Tibial nerve (tissue), 3 donors: ENCODE data around the gene PTTG1.

Experiments used
- POLR2A ChIP-seq, 2 donors: fragments of 450-650 bp; IDR thresholded peaks; one replicate each; pipeline ENCODE4 v1.6.1; 2017; ENCODE audit warnings: antibody characterized with exemption in 2 of 2, mild to moderate bottlenecking in 2 of 2, moderate library complexity in 2 of 2
- TF ChIP-seq, protein P1 (sequence below), 5 experiments: fragments of 200-600 bp in 3 of 5; fragments of 450-650 bp in 2 of 5; sonication (generic) in 3 of 5; IDR thresholded peaks; one replicate each; pipeline ENCODE4 v1.5.1; 2016 to 2019; ENCODE audit warnings: antibody characterized with exemption in 5 of 5, mild to moderate bottlenecking in 3 of 5, moderate library complexity in 2 of 5

DNA sequence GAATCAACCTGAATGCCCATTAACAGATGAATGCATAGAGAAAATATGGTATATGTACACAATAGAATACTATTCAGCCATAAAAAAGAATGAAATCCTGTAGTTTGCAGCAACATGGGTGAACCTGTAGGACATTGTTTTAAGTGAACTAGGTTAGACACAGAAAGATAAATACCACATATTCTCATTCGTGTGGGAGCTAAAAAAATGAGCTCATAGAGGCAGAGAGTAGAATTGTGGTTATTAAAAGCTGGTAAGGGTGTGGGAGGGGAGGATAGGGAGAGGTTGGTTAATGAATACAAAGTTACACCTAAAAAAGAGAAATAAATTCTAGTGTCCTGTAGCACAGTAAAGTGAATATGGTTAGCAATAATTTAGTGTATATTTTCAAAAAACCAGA is 23.5 kb downstream of the PTTG1 start:
- TF ChIP-seq, protein P1, sequence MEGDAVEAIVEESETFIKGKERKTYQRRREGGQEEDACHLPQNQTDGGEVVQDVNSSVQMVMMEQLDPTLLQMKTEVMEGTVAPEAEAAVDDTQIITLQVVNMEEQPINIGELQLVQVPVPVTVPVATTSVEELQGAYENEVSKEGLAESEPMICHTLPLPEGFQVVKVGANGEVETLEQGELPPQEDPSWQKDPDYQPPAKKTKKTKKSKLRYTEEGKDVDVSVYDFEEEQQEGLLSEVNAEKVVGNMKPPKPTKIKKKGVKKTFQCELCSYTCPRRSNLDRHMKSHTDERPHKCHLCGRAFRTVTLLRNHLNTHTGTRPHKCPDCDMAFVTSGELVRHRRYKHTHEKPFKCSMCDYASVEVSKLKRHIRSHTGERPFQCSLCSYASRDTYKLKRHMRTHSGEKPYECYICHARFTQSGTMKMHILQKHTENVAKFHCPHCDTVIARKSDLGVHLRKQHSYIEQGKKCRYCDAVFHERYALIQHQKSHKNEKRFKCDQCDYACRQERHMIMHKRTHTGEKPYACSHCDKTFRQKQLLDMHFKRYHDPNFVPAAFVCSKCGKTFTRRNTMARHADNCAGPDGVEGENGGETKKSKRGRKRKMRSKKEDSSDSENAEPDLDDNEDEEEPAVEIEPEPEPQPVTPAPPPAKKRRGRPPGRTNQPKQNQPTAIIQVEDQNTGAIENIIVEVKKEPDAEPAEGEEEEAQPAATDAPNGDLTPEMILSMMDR (IDR thresholded peaks at IDR 0.05), result no peak
- TF ChIP-seq POLR2A (IDR thresholded peaks at IDR 0.05), result no peak
